RPMI7951 (cell line): ENCODE data around the gene PHF3. TPM values are rescaled to one million over a fixed set of nuclear protein-coding genes. Genes with fewer than 3 reads are reported as not detected.

ENCODE experiments used
- DNase-seq: peaks from one replicate; pipeline ENCODE4 v3.0.0-alpha.2; 2012; ENCODE audit warnings: low read depth
- total RNA-seq: library from RNA; depleted of rRNA; stranded (reverse); fragments of >200 nt; shearing (Covaris generic); gene quantifications from 2 replicates; pipeline ENCODE4 v1.2.3, GENCODE V29; 2014

The PHF3 gene
- total RNA-seq, 1 experiment from 2014 or later = 35.7 TPM

- DNase-seq = no peak
Observed at GRCh38 chr6:63649269-63649668, 13.7 kb downstream of the PHF3 start.

GRCh38 chr6:63649847-63650265 lies 14.3 kb downstream of the PHF3 start:
- DNase-seq = no peak

GRCh38 chr6:63652980-63653379 lies 17.4 kb downstream of the PHF3 start:
- no peak for DNase-seq

- no peak for DNase-seq
Observed at GRCh38 chr6:63660757-63661156, 25.2 kb downstream of the PHF3 start.

- no peak for DNase-seq
Observed at GRCh38 chr6:63661769-63662168, 26.2 kb downstream of the PHF3 start.

- peak; percentile 71 for DNase-seq
Observed at GRCh38 chr6:63663147-63663955, 27.7 kb downstream of the PHF3 start.

GRCh38 chr6:63663956-63664281 lies 28.3 kb downstream of the PHF3 start:
- no peak for DNase-seq

GRCh38 chr6:63671098-63671754 lies 35.6 kb downstream of the PHF3 start:
- DNase-seq = no peak

GRCh38 chr6:63672582-63673129 lies 37.1 kb downstream of the PHF3 start:
- DNase-seq = no peak

GRCh38 chr6:63673692-63674091 lies 38.1 kb downstream of the PHF3 start:
- DNase-seq = no peak

GRCh38 chr6:63674635-63675034 lies 39.0 kb downstream of the PHF3 start:
- no peak for DNase-seq

GRCh38 chr6:63675138-63675537 lies 39.5 kb downstream of the PHF3 start:
- no peak for DNase-seq

GRCh38 chr6:63676412-63677114 lies 41.0 kb downstream of the PHF3 start:
- no peak for DNase-seq

- DNase-seq = no peak
Observed at GRCh38 chr6:63677282-63677681, 41.7 kb downstream of the PHF3 start.

- no peak for DNase-seq
Observed at GRCh38 chr6:63683071-63683603, 47.5 kb downstream of the PHF3 start.

GRCh38 chr6:63685446-63686379 lies 50.1 kb downstream of the PHF3 start:
- no peak for DNase-seq

- no peak for DNase-seq
Observed at GRCh38 chr6:63689421-63689820, 53.8 kb downstream of the PHF3 start.

GRCh38 chr6:63690221-63690620 lies 54.6 kb downstream of the PHF3 start:
- DNase-seq = no peak

- no peak for DNase-seq
Observed at GRCh38 chr6:63705707-63706106, 70.1 kb downstream of the PHF3 start.

- no peak for DNase-seq
Observed at GRCh38 chr6:63706630-63707029, 71.0 kb downstream of the PHF3 start.

- no peak for DNase-seq
Observed at GRCh38 chr6:63708631-63709030, 73.0 kb downstream of the PHF3 start.
